HCT116 (cell line): ENCODE data around the gene VWA3B. TPM values are rescaled to one million over a fixed set of nuclear protein-coding genes. Genes with fewer than 3 reads are reported as not detected.

ENCODE experiments used
- ATAC-seq: fragments of 200-7000 bp; cut with Tn5 transposase; 2 replicates; pipeline ENCODE4 v1.9.1; 2020; ENCODE audit warnings: mild to moderate bottlenecking, moderate library complexity
- BruUV-seq: library from RNA; stranded (reverse); fragments of 400-500 nt; replicated peaks from 2 replicates; lab custom pipeline; 2021; lab: Mats Ljungman, UMichigan
- CTCF ChIA-PET: fragments of 300-600 bp; sonication (Branson Sonifier 250); formaldehyde crosslinking; loops from one replicate; lab custom pipeline; 2021; ENCODE audit warnings: antibody characterized with exemption; lab: Charles Lee
- POLR2A ChIA-PET: fragments of 300-600, 350-600 bp; sonication (Branson Sonifier 250); formaldehyde crosslinking; loops from one replicate; lab custom pipeline; 2021; ENCODE audit warnings: antibody characterized with exemption; lab: Charles Lee
- RAD21 ChIA-PET, 2 experiments: fragments of 300-600 bp; sonication (Branson Sonifier 250); formaldehyde crosslinking; loops; one replicate each; lab custom pipeline; 2023; ENCODE audit warnings: low total read pairs in 2 of 2; ENCODE audit not compliant: uncharacterized antibody in 2 of 2, unreplicated experiment in 2 of 2, low non-redundant PET in 1 of 2; lab: Charles Lee
- DNase-seq: peaks from one replicate; pipeline ENCODE4 v3.0.0-alpha.2; 2010; ENCODE audit warnings: low read depth, low spot score
- H2AFZ ChIP-seq: fragments of 200-600 bp; shearing (Covaris generic), sonication (generic); 2 replicates; pipeline ENCODE4 v1.6.1; 2017; ENCODE audit warnings: low read depth, mixed run types, mixed read lengths, antibody characterized with exemption, low read length; ENCODE audit not compliant: poor library complexity, severe bottlenecking
- H3K27ac ChIP-seq: 2 replicates; pipeline ENCODE4 v1.5.1; 2012; ENCODE audit warnings: low read depth, low read length
- H3K27me3 ChIP-seq: fragments of 200-600 bp; sonication (generic); 2 replicates; pipeline ENCODE4 v1.6.1; 2016; ENCODE audit warnings: mixed run types, low read length, mixed read lengths; ENCODE audit not compliant: insufficient read depth
- H3K36me3 ChIP-seq, 2 experiments: fragments of 200-500 bp in 1 of 2; fragments of 200-600 bp in 1 of 2; sonication (Bioruptor generic) in 1 of 2; sonication (generic) in 1 of 2; 2 replicates each; pipeline versions ENCODE4 v1.5.1 to v1.6.1; 2014 to 2016; ENCODE audit warnings: low read length in 2 of 2, inconsistent platforms in 1 of 2, mixed read lengths in 1 of 2, mixed run types in 1 of 2; ENCODE audit not compliant: insufficient read depth in 2 of 2, control insufficient read depth in 1 of 2
- H3K4me1 ChIP-seq, 2 experiments: fragments of 200-600 bp in 1 of 2; sonication (generic) in 1 of 2; 2 replicates each; pipeline versions ENCODE4 v1.5.1 to v1.6.1; 2012 to 2017; ENCODE audit warnings: low read length in 2 of 2, inconsistent platforms in 1 of 2, mild to moderate bottlenecking in 1 of 2, mixed read lengths in 1 of 2, mixed run types in 1 of 2, moderate library complexity in 1 of 2; ENCODE audit not compliant: insufficient read depth in 2 of 2, control insufficient read depth in 1 of 2
- H3K4me2 ChIP-seq: fragments of 200-600 bp; sonication (generic); 2 replicates; pipeline ENCODE4 v1.6.1; 2017; ENCODE audit warnings: mixed run types, low read length, mixed read lengths
- H3K4me3 ChIP-seq, 2 experiments: fragments of 200-600 bp in 1 of 2; sonication (generic) in 1 of 2; replicated peaks in 1 of 2; 2 replicates each; pipeline ENCODE4 v1.5.1; 2011 to 2016; ENCODE audit warnings: low read length in 2 of 2, control low read depth in 1 of 2, low read depth in 1 of 2, mild to moderate bottlenecking in 1 of 2, mixed read lengths in 1 of 2, mixed run types in 1 of 2
- H3K79me2 ChIP-seq: fragments of 200-600 bp; sonication (generic); 2 replicates; pipeline ENCODE4 v1.6.1; 2017; ENCODE audit warnings: mild to moderate bottlenecking, mixed run types, low read length, moderate library complexity, mixed read lengths; ENCODE audit not compliant: insufficient read depth
- H3K9ac ChIP-seq: fragments of 200-600 bp; sonication (generic); 2 replicates; pipeline ENCODE4 v1.6.1; 2016; ENCODE audit warnings: low read length, mixed read lengths
- H3K9me2 ChIP-seq: fragments of 200-600 bp; sonication (generic), shearing (Covaris generic); 2 replicates; pipeline ENCODE4 v1.6.1; 2017; ENCODE audit warnings: mixed run types, mild to moderate bottlenecking, moderate library complexity; ENCODE audit not compliant: insufficient read depth
- H3K9me3 ChIP-seq, 2 experiments: fragments of 200-500 bp in 1 of 2; fragments of 200-600 bp in 1 of 2; sonication (Bioruptor generic) in 1 of 2; sonication (generic) in 1 of 2; 2 replicates each; pipeline ENCODE4 v1.6.1; 2014 to 2017; ENCODE audit warnings: low read length in 2 of 2, mixed read lengths in 2 of 2, inconsistent platforms in 1 of 2, low read depth in 1 of 2, mild to moderate bottlenecking in 1 of 2, mixed run types in 1 of 2, moderate library complexity in 1 of 2; ENCODE audit not compliant: control insufficient read depth in 1 of 2, insufficient read depth in 1 of 2
- H4K20me1 ChIP-seq: fragments of 200-600 bp; sonication (generic), shearing (Covaris generic); 2 replicates; pipeline ENCODE4 v1.6.1; 2017; ENCODE audit warnings: mixed run types, mild to moderate bottlenecking, moderate library complexity; ENCODE audit not compliant: insufficient read depth
- CBX3 ChIP-seq: IDR thresholded peaks from 2 replicates; pipeline ENCODE4 v1.6.1; 2012; ENCODE audit warnings: low read depth
- EZH2 ChIP-seq: fragments of 200-600 bp; sonication (generic); IDR thresholded peaks from 2 replicates; pipeline ENCODE4 v1.6.1; 2017; ENCODE audit warnings: antibody characterized with exemption, mixed run types
- EZH2phosphoT487 ChIP-seq: fragments of 200-600 bp; IDR thresholded peaks from 2 replicates; pipeline ENCODE4 v1.6.1; 2018; ENCODE audit warnings: antibody characterized with exemption, borderline replicate concordance
- POLR2A ChIP-seq: IDR thresholded peaks from 2 replicates; pipeline ENCODE4 v1.7.0; 2011; ENCODE audit warnings: borderline replicate concordance; ENCODE audit not compliant: insufficient read depth, insufficient read length; ENCODE audit errors: extremely low read depth
- SRF ChIP-seq: IDR thresholded peaks from 2 replicates; pipeline ENCODE4 v1.6.1; 2012; ENCODE audit warnings: low read depth
- intact Hi-C: fragments of 100-400 bp; cut with micrococcal nuclease; formaldehyde crosslinking; loops from 2 replicates; pipeline ENCODE4 v1.10.0; 2022
- total RNA-seq: library from RNA; stranded (reverse); gene quantifications from one replicate; pipeline ENCODE4 v1.2.1, GENCODE V29; 2021; ENCODE audit not compliant: unreplicated experiment
- TF ChIP-seq, protein P1 (sequence below): IDR thresholded peaks from 2 replicates; pipeline ENCODE4 v1.6.1; 2012; ENCODE audit warnings: low read depth
- TF ChIP-seq, protein P2 (sequence below): IDR thresholded peaks from 2 replicates; pipeline ENCODE4 v1.6.1; 2011; ENCODE audit warnings: mild to moderate bottlenecking, low read length, moderate library complexity; ENCODE audit not compliant: insufficient replicate concordance; ENCODE audit errors: extremely low read depth

Gene VWA3B
- total RNA-seq, 1 experiment from 2014 or later: 0.47 TPM

- intact Hi-C loops: no loop called here
- RAD21 ChIA-PET: no interaction called here
- BruUV-seq: no TSS peak
- no peak for DNase-seq
- no peaks in the 10 kb centered on the region for H3K27me3 ChIP-seq
- no peaks in the 10 kb centered on the region for H3K4me1 ChIP-seq
- no peaks in the 10 kb centered on the region for H3K9me3 ChIP-seq
- no peak for TF ChIP-seq CBX3
- TF ChIP-seq, protein P1, sequence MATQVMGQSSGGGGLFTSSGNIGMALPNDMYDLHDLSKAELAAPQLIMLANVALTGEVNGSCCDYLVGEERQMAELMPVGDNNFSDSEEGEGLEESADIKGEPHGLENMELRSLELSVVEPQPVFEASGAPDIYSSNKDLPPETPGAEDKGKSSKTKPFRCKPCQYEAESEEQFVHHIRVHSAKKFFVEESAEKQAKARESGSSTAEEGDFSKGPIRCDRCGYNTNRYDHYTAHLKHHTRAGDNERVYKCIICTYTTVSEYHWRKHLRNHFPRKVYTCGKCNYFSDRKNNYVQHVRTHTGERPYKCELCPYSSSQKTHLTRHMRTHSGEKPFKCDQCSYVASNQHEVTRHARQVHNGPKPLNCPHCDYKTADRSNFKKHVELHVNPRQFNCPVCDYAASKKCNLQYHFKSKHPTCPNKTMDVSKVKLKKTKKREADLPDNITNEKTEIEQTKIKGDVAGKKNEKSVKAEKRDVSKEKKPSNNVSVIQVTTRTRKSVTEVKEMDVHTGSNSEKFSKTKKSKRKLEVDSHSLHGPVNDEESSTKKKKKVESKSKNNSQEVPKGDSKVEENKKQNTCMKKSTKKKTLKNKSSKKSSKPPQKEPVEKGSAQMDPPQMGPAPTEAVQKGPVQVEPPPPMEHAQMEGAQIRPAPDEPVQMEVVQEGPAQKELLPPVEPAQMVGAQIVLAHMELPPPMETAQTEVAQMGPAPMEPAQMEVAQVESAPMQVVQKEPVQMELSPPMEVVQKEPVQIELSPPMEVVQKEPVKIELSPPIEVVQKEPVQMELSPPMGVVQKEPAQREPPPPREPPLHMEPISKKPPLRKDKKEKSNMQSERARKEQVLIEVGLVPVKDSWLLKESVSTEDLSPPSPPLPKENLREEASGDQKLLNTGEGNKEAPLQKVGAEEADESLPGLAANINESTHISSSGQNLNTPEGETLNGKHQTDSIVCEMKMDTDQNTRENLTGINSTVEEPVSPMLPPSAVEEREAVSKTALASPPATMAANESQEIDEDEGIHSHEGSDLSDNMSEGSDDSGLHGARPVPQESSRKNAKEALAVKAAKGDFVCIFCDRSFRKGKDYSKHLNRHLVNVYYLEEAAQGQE: no peak
- TF ChIP-seq EZH2phosphoT487: no peak
- no peak for TF ChIP-seq POLR2A
- TF ChIP-seq, protein P2, sequence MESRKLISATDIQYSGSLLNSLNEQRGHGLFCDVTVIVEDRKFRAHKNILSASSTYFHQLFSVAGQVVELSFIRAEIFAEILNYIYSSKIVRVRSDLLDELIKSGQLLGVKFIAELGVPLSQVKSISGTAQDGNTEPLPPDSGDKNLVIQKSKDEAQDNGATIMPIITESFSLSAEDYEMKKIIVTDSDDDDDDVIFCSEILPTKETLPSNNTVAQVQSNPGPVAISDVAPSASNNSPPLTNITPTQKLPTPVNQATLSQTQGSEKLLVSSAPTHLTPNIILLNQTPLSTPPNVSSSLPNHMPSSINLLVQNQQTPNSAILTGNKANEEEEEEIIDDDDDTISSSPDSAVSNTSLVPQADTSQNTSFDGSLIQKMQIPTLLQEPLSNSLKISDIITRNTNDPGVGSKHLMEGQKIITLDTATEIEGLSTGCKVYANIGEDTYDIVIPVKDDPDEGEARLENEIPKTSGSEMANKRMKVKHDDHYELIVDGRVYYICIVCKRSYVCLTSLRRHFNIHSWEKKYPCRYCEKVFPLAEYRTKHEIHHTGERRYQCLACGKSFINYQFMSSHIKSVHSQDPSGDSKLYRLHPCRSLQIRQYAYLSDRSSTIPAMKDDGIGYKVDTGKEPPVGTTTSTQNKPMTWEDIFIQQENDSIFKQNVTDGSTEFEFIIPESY: no peak
- TF ChIP-seq SRF: no peak
- TF ChIP-seq EZH2: no peak
- H3K9me2 ChIP-seq: no peaks in the 10 kb centered on the region
- H3K79me2 ChIP-seq: no peaks in the 10 kb centered on the region
- no peak overlapping the region for H3K4me2 ChIP-seq
- no peak overlapping the region for H3K27ac ChIP-seq
- H3K4me3 ChIP-seq: no peak overlapping the region
- H2AFZ ChIP-seq: no peak overlapping the region
- POLR2A ChIA-PET: no interaction called here
- no peaks in the 10 kb centered on the region for H3K36me3 ChIP-seq
- no peaks in the 10 kb centered on the region for H4K20me1 ChIP-seq
- ATAC-seq: no peak
- CTCF ChIA-PET: no interaction called here
- H3K9ac ChIP-seq: no peak overlapping the region
Measured at GRCh38 chr2:98072442-98072841, 14.5 kb upstream of the VWA3B start.
